SJSA1 (cell line): ENCODE results near the gene CYP11A1. TPM values are rescaled to one million over a fixed set of nuclear protein-coding genes. Genes with fewer than 3 reads are reported as not detected.

Experiments used
- total RNA-seq: library from RNA; depleted of rRNA; stranded (reverse); fragments of >200 nt; shearing (Covaris generic); gene quantifications from 2 replicates; pipeline ENCODE4 v1.2.3, GENCODE V29; 2014; rRNA removed

CYP11A1 gene
- total RNA-seq, 1 experiment from 2014 or later, result 1.3 TPM

Other genes with a start within 250 kb of the CYP11A1 start
- gene ISLR2, start 237.1 kb downstream of the CYP11A1 start, total RNA-seq, result not detected in 2 replicates
- gene ISLR, start 193.9 kb downstream of the CYP11A1 start, total RNA-seq, result not detected in 2 replicates
- 0.18 TPM in 1 of 2 replicates, not detected in the other for gene STRA6, start 164.9 kb downstream of the CYP11A1 start, total RNA-seq
- not detected in 2 replicates for gene CCDC33, start 131.3 kb downstream of the CYP11A1 start, total RNA-seq
- gene SEMA7A, start 66.3 kb upstream of the CYP11A1 start, total RNA-seq, result 5.2 and 5.4 TPM in 2 replicates
- gene UBL7, start 93.5 kb upstream of the CYP11A1 start, total RNA-seq, result 32.8 and 54.5 TPM in 2 replicates
- 0.44 and 1.4 TPM in 2 replicates for gene ARID3B, start 173.6 kb upstream of the CYP11A1 start, total RNA-seq
- 57.3 and 65.8 TPM in 2 replicates for gene CLK3, start 248.2 kb upstream of the CYP11A1 start, total RNA-seq